IPS DF 4.7 (cell line): Measurements from ENCODE around the gene QPCT.
"Not testable (repeated sequence)": the region's sequence is repeated elsewhere in the genome, so short reads cannot be mapped to it uniquely, and the experiment has no call there.

Experiments
- DNase-seq: peaks from one replicate; pipeline ENCODE4 v3.0.0-alpha.2; 2013; ENCODE audit warnings: low spot score; ENCODE audit errors: extremely low read depth

Gene QPCT

GRCh38 chr2:37357530-37357929, 13.1 kb downstream of the QPCT start:
- DNase-seq: no peak

GRCh38 chr2:37358466-37358865, 14.0 kb downstream of the QPCT start:
- DNase-seq: no peak

- no peak for DNase-seq
Measured at GRCh38 chr2:37361216-37361815, 16.9 kb downstream of the QPCT start.

- DNase-seq: no peak
Measured at GRCh38 chr2:37361994-37362698, 17.7 kb downstream of the QPCT start.

- DNase-seq: no peak
Measured at GRCh38 chr2:37364351-37364750, 19.9 kb downstream of the QPCT start.

- no peak for DNase-seq
Measured at GRCh38 chr2:37365669-37366068, 21.2 kb downstream of the QPCT start.

- DNase-seq: no peak
Measured at GRCh38 chr2:37366773-37367172, 22.3 kb downstream of the QPCT start.

GRCh38 chr2:37367310-37367709, 22.9 kb downstream of the QPCT start:
- DNase-seq: no peak

- no peak for DNase-seq
Measured at GRCh38 chr2:37367984-37368383, 23.6 kb downstream of the QPCT start.

- no peak for DNase-seq
Measured at GRCh38 chr2:37370666-37371065, 26.2 kb downstream of the QPCT start.

- DNase-seq: no peak
Measured at GRCh38 chr2:37372000-37372399, 27.6 kb downstream of the QPCT start.

GRCh38 chr2:37375741-37376288, 31.4 kb downstream of the QPCT start:
- no peak for DNase-seq

GRCh38 chr2:37376421-37377186, 32.2 kb downstream of the QPCT start:
- DNase-seq: no peak

GRCh38 chr2:37377187-37377532, 32.7 kb downstream of the QPCT start:
- DNase-seq: no peak

GRCh38 chr2:37378411-37378810, 34.0 kb downstream of the QPCT start:
- DNase-seq: no peak

GRCh38 chr2:37379881-37380296, 35.5 kb downstream of the QPCT start:
- DNase-seq: no peak

- not testable (repeated sequence) for DNase-seq
Measured at GRCh38 chr2:37380787-37381186, 36.4 kb downstream of the QPCT start.

- not testable (repeated sequence) for DNase-seq
Measured at GRCh38 chr2:37384261-37384660, 39.8 kb downstream of the QPCT start.

- DNase-seq: no peak
Measured at GRCh38 chr2:37387148-37387835, 42.9 kb downstream of the QPCT start.

GRCh38 chr2:37388074-37388473, 43.6 kb downstream of the QPCT start:
- no peak for DNase-seq

GRCh38 chr2:37389395-37389794, 45.0 kb downstream of the QPCT start:
- DNase-seq: no peak
